GM18870 (cell line): ENCODE results near the gene SLC6A7.
"Not testable (repeated sequence)": the region's sequence is repeated elsewhere in the genome, so short reads cannot be mapped to it uniquely, and the experiment has no call there.

Experiments used
- ATAC-seq: cut with Tn5 transposase; IDR thresholded peaks from one replicate; pipeline ENCODE4 v1.9.1; 2021; ENCODE audit warnings: moderate library complexity; ENCODE audit not compliant: unreplicated experiment

The SLC6A7 gene

GRCh38 chr5:150236981-150237754, 47.3 kb downstream of the SLC6A7 start:
- no peak for ATAC-seq

- no peak for ATAC-seq
Observed at GRCh38 chr5:150238646-150239045, 48.8 kb downstream of the SLC6A7 start.

GRCh38 chr5:150239099-150239793, 49.4 kb downstream of the SLC6A7 start:
- no peak for ATAC-seq

- ATAC-seq, result no peak
Observed at GRCh38 chr5:150239794-150240122, 49.9 kb downstream of the SLC6A7 start.

- ATAC-seq, result no peak
Observed at GRCh38 chr5:150241298-150242160, 51.7 kb downstream of the SLC6A7 start.

GRCh38 chr5:150242251-150242894, 52.5 kb downstream of the SLC6A7 start:
- ATAC-seq, result no peak

GRCh38 chr5:150243590-150243989, 53.7 kb downstream of the SLC6A7 start:
- ATAC-seq, result no peak

GRCh38 chr5:150244209-150244608, 54.3 kb downstream of the SLC6A7 start:
- no peak for ATAC-seq

- no peak for ATAC-seq
Observed at GRCh38 chr5:150245111-150245789, 55.4 kb downstream of the SLC6A7 start.

GRCh38 chr5:150245808-150246207, 55.9 kb downstream of the SLC6A7 start:
- no peak for ATAC-seq

GRCh38 chr5:150246429-150246828, 56.6 kb downstream of the SLC6A7 start:
- ATAC-seq, result no peak

GRCh38 chr5:150246835-150247234, 57.0 kb downstream of the SLC6A7 start:
- ATAC-seq, result no peak

- ATAC-seq, result no peak
Observed at GRCh38 chr5:150247726-150248125, 57.9 kb downstream of the SLC6A7 start.

GRCh38 chr5:150248493-150248892, 58.6 kb downstream of the SLC6A7 start:
- ATAC-seq, result not testable (repeated sequence)

- ATAC-seq, result no peak
Observed at GRCh38 chr5:150248946-150249345, 59.1 kb downstream of the SLC6A7 start.

GRCh38 chr5:150249744-150250143, 59.9 kb downstream of the SLC6A7 start:
- no peak for ATAC-seq

GRCh38 chr5:150251504-150251903, 61.6 kb downstream of the SLC6A7 start:
- no peak for ATAC-seq

- ATAC-seq, result no peak
Observed at GRCh38 chr5:150252489-150252888, 62.6 kb downstream of the SLC6A7 start.

- ATAC-seq, result no peak
Observed at GRCh38 chr5:150253416-150254208, 63.8 kb downstream of the SLC6A7 start.

- ATAC-seq, result no peak
Observed at GRCh38 chr5:150254363-150254762, 64.5 kb downstream of the SLC6A7 start.
